Body of pancreas (tissue), 4 donors: ENCODE results near the gene SH2D3C. TPM values are rescaled to one million over a fixed set of nuclear protein-coding genes. Genes with fewer than 3 reads are reported as not detected.

Experiments used
- ATAC-seq: fragments of 150-250 bp; one replicate; pipeline ENCODE4 v1.9.1; 2016
- DNase-seq, 4 donors: peaks; one replicate each; pipeline ENCODE4 v3.0.0-alpha.2; 2019
- H3K27ac ChIP-seq, 4 donors: fragments of 200-600 bp; sonication (generic); 1 replicate in 3 of 4; 2 replicates in 1 of 4; pipeline versions ENCODE4 v1.5.1 to v1.6.1; 2016 to 2019; ENCODE audit warnings: mild to moderate bottlenecking in 1 of 4, mixed read lengths in 1 of 4, moderate library complexity in 1 of 4
- H3K27me3 ChIP-seq, 2 donors: fragments of 200-600 bp; sonication (generic); one replicate each; pipeline ENCODE4 v1.6.0; 2016; ENCODE audit warnings: mild to moderate bottlenecking in 1 of 2
- H3K36me3 ChIP-seq, 2 donors: fragments of 200-600 bp; sonication (generic); replicated peaks in 1 of 2; 2 replicates each; pipeline ENCODE4 v1.5.1; 2016; ENCODE audit warnings: low read depth in 2 of 2; ENCODE audit not compliant: insufficient read depth in 1 of 2
- H3K4me1 ChIP-seq: fragments of 200-600 bp; sonication (generic); one replicate; pipeline ENCODE4 v1.6.0; 2016
- H3K4me3 ChIP-seq, 2 donors: fragments of 200-600 bp; sonication (generic); 1 replicate in 1 of 2; 2 replicates in 1 of 2; pipeline ENCODE4 v1.5.1; 2016 to 2019
- H3K9me3 ChIP-seq, 3 donors: fragments of 200-600 bp; sonication (generic); 1 replicate in 2 of 3; 2 replicates in 1 of 3; pipeline ENCODE4 v1.5.1; 2016
- POLR2A ChIP-seq, 3 donors: fragments of 450-650 bp; IDR thresholded peaks; one replicate each; pipeline ENCODE4 v1.6.1; 2016; ENCODE audit warnings: antibody characterized with exemption in 3 of 3, mild to moderate bottlenecking in 2 of 3
- WGBS, 2 donors: methylation state at CpG; one replicate each; pipeline ENCODE4 v1.1.5; 2017; 5-methylcytosine and 5-hydroxymethylcytosine counted together
- intact Hi-C: fragments of 100-400 bp; cut with DNase I; formaldehyde crosslinking; loops from one replicate; pipeline ENCODE4 v1.15.1; 2023
- total RNA-seq, 2 donors: library from RNA; depleted of rRNA; stranded (reverse); fragments of >200 nt; gene quantifications; one replicate each; pipeline ENCODE4 v1.1.0, GENCODE V29; 2016
- TF ChIP-seq, protein P1 (sequence below), 7 experiments: fragments of 450-650 bp in 4 of 7; fragments of 200-600 bp in 3 of 7; sonication (generic) in 3 of 7; IDR thresholded peaks; one replicate each; pipeline ENCODE4 v1.5.1; 2016 to 2019; ENCODE audit warnings: antibody characterized with exemption in 7 of 7

SH2D3C gene
- total RNA-seq, 2 donors from 2014 or later, result 3.3 to 4.2 TPM

DNA sequence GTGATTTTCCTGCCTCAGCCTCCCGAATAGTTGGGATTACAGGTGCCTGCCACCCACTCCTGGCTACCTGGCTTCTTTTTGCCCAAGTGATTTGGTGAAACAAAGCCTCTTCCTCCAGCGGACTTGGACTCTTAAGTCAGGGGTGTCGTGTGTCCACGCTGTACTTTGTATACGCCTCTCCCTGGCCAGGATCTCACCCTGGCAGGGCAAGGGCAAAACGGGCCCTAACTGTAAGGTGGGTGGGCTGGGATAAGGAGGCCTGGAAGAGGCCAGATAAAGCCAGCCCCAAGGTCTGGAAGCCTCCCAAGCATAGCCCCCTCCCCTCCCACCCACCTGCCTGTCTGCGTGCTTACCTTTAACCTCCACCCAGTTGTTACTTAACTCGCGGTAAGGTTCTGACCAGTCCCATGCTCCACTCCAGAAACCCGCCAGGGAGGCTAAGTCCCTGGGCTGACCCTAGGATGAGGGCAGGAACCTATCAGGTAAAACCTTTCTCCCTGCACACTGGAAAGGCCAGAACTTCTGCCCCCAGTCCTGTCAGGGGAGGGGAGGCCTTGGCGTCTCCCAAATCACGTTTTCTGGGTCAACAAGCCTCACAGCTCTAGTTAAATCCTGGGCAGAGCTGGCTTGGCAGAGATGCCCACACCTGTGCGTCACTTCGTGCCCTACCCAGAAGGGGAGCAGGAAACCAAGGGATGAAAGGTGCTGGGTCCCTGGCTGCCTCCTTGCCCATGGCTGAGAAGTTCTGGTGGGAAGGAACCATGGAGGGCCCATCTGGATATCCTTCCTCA, 15.7 kb upstream of the SH2D3C start:
- 43 to 58% methylated on average over 4 to 14 of the region's 14 CpGs for WGBS, 2 donors
- intact Hi-C loops, result no loop called here
- ATAC-seq, result peak; percentile 30
- H3K4me1 ChIP-seq, result peaks cover 91% of the 10 kb centered on the region
- H3K4me3 ChIP-seq, result no peak overlapping the region
- no peaks in the 10 kb centered on the region for H3K9me3 ChIP-seq
- peaks cover 6 to 7% of the 10 kb centered on the region in 2 donors for H3K36me3 ChIP-seq
- TF ChIP-seq, protein P1, sequence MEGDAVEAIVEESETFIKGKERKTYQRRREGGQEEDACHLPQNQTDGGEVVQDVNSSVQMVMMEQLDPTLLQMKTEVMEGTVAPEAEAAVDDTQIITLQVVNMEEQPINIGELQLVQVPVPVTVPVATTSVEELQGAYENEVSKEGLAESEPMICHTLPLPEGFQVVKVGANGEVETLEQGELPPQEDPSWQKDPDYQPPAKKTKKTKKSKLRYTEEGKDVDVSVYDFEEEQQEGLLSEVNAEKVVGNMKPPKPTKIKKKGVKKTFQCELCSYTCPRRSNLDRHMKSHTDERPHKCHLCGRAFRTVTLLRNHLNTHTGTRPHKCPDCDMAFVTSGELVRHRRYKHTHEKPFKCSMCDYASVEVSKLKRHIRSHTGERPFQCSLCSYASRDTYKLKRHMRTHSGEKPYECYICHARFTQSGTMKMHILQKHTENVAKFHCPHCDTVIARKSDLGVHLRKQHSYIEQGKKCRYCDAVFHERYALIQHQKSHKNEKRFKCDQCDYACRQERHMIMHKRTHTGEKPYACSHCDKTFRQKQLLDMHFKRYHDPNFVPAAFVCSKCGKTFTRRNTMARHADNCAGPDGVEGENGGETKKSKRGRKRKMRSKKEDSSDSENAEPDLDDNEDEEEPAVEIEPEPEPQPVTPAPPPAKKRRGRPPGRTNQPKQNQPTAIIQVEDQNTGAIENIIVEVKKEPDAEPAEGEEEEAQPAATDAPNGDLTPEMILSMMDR (IDR thresholded peaks at IDR 0.05), result no peak
- no peak for TF ChIP-seq POLR2A (IDR thresholded peaks at IDR 0.05)
- H3K27ac ChIP-seq, result peak overlapping the region; percentile 57 to 82 (median 76)
- peak; percentile 48 to 79 (median 55) for DNase-seq
- no peaks in the 10 kb centered on the region for H3K27me3 ChIP-seq

GRCh38 chr9:127793093-127793708, 14.7 kb upstream of the SH2D3C start:
- no peak for TF ChIP-seq POLR2A (IDR thresholded peaks at IDR 0.05)
- TF ChIP-seq, protein P1 (IDR thresholded peaks at IDR 0.05), result peak in 2 of 7 experiments; percentile 7 to 13

GRCh38 chr9:127792417-127793031, 14.1 kb upstream of the SH2D3C start:
- intact Hi-C loops, result no loop called here
- Histone ChIP-seq H3K9me3 (no peaks in the 10 kb centered on the region), H3K4me1 (peaks cover 91% of the 10 kb centered on the region), H3K36me3 (peaks cover 10 to 20% of the 10 kb centered on the region in 2 donors), H3K4me3 (no peak overlapping the region), H3K27me3 (no peaks in the 10 kb centered on the region), H3K27ac (peak overlapping the region; percentile 39 to 82 (median 63))
- WGBS, 2 donors, result 70 to 73% methylated on average over 7 of the region's 7 CpGs
- ATAC-seq (no peak), DNase-seq (no peak)
- TF ChIP-seq, protein P1 (IDR thresholded peaks at IDR 0.05), result no peak
- TF ChIP-seq POLR2A (IDR thresholded peaks at IDR 0.05), result no peak

More at GRCh38 chr9:127793093-127793708, 14.7 kb upstream of the SH2D3C start:
- Histone ChIP-seq H3K4me3 (no peak overlapping the region), H3K27me3 (no peaks in the 10 kb centered on the region), H3K4me1 (peaks cover 91% of the 10 kb centered on the region), H3K27ac (peak overlapping the region; percentile 39 to 82 (median 63)), H3K9me3 (no peaks in the 10 kb centered on the region), H3K36me3 (peaks cover 9 to 14% of the 10 kb centered on the region in 2 donors)
- 37 to 53% methylated on average over 5 to 8 of the region's 8 CpGs for WGBS, 2 donors
- intact Hi-C loops, result no loop called here
- peak; percentile 16 for ATAC-seq
- DNase-seq, result peak; percentile 45 to 53 (median 50)

DNA sequence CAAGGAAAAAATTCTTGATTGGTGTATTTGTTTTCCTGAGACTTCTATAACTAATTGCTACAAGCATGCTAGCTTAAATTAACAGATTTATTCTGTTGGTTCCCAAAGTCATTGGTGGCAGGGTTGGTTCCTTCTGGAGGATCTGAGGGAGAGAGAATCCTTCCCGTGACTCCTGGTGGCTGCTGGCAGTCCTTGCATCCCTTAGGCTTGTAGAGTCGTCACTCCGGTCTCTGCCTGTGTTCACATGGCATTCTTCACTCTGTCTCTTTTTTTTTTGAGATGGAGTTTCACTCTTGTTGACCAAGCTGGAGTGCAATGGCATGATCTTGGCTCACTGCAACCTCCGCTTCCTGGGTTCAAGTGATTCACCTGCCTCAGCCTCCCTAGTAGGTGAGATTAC, 12.6 kb upstream of the SH2D3C start:
- WGBS, 2 donors, result 83 to 96% methylated on average over 4 of the region's 4 CpGs
- ATAC-seq (no peak), DNase-seq (no peak)
- peaks cover 87% of the 10 kb centered on the region for H3K4me1 ChIP-seq
- H3K27me3 ChIP-seq, result no peaks in the 10 kb centered on the region
- no peak overlapping the region for H3K4me3 ChIP-seq
- no peak overlapping the region for H3K27ac ChIP-seq
- intact Hi-C loops, result no loop called here
- H3K9me3 ChIP-seq, result no peaks in the 10 kb centered on the region
- TF ChIP-seq, protein P1 (IDR thresholded peaks at IDR 0.05), result no peak
- no peak for TF ChIP-seq POLR2A (IDR thresholded peaks at IDR 0.05)
- H3K36me3 ChIP-seq, result peaks cover 15 to 22% of the 10 kb centered on the region in 2 donors
